HEK293 (cell line): ENCODE measurements around the gene ZNF606.

ENCODE experiments used
- AEBP2 ChIP-seq: fragments of 450-650 bp; formaldehyde crosslinking; IDR thresholded peaks from 2 replicates; pipeline ENCODE4 v1.5.1; 2016; ENCODE audit warnings: missing biosample characterization, missing genetic modification characterization, borderline replicate concordance
- KLF1 ChIP-seq: fragments of 450-650 bp; formaldehyde crosslinking; IDR thresholded peaks from 2 replicates; pipeline ENCODE4 v1.5.1; 2016; ENCODE audit warnings: missing biosample characterization, missing genetic modification characterization
- KLF8 ChIP-seq: fragments of 450-650 bp; formaldehyde crosslinking; IDR thresholded peaks from 2 replicates; pipeline ENCODE4 v1.5.1; 2016; ENCODE audit warnings: missing biosample characterization, missing genetic modification characterization
- KLF9 ChIP-seq: fragments of 450-650 bp; formaldehyde crosslinking; IDR thresholded peaks from 2 replicates; pipeline ENCODE4 v1.5.1; 2016; ENCODE audit warnings: missing biosample characterization, missing genetic modification characterization, low read depth
- MZF1 ChIP-seq: fragments of 450-650 bp; formaldehyde crosslinking; IDR thresholded peaks from 2 replicates; pipeline ENCODE4 v1.5.1; 2017; ENCODE audit warnings: missing biosample characterization, missing genetic modification characterization, borderline replicate concordance
- OVOL3 ChIP-seq: fragments of 450-650 bp; formaldehyde crosslinking; IDR thresholded peaks from 2 replicates; pipeline ENCODE4 v1.5.1; 2016; ENCODE audit warnings: missing biosample characterization, missing genetic modification characterization
- PATZ1 ChIP-seq: fragments of 450-650 bp; formaldehyde crosslinking; IDR thresholded peaks from 2 replicates; pipeline ENCODE4 v1.5.1; 2016; ENCODE audit warnings: missing biosample characterization, missing genetic modification characterization
- SCRT2 ChIP-seq: fragments of 450-650 bp; formaldehyde crosslinking; IDR thresholded peaks from 2 replicates; pipeline ENCODE4 v1.5.1; 2016; ENCODE audit warnings: missing biosample characterization, missing genetic modification characterization
- SP7 ChIP-seq: fragments of 450-650 bp; formaldehyde crosslinking; IDR thresholded peaks from 2 replicates; pipeline ENCODE4 v1.5.1; 2016; ENCODE audit warnings: missing biosample characterization, missing genetic modification characterization
- ZBTB17 ChIP-seq: fragments of 450-650 bp; formaldehyde crosslinking; IDR thresholded peaks from 2 replicates; pipeline ENCODE4 v1.5.1; 2016; ENCODE audit warnings: missing biosample characterization, missing genetic modification characterization
- ZEB2 ChIP-seq: fragments of 450-650 bp; formaldehyde crosslinking; IDR thresholded peaks from 2 replicates; pipeline ENCODE4 v1.5.1; 2016; ENCODE audit warnings: missing biosample characterization, missing genetic modification characterization
- ZNF133 ChIP-seq: fragments of 450-650 bp; formaldehyde crosslinking; IDR thresholded peaks from 2 replicates; pipeline ENCODE4 v1.5.1; 2016; ENCODE audit warnings: missing biosample characterization, missing genetic modification characterization
- ZNF146 ChIP-seq: fragments of 450-650 bp; formaldehyde crosslinking; IDR thresholded peaks from 2 replicates; pipeline ENCODE4 v1.5.1; 2016; ENCODE audit warnings: missing biosample characterization, missing genetic modification characterization
- ZNF155 ChIP-seq: fragments of 450-650 bp; formaldehyde crosslinking; IDR thresholded peaks from 2 replicates; pipeline ENCODE4 v1.5.1; 2016; ENCODE audit warnings: missing biosample characterization, missing genetic modification characterization
- ZNF214 ChIP-seq: fragments of 450-650 bp; formaldehyde crosslinking; IDR thresholded peaks from 2 replicates; pipeline ENCODE4 v1.5.1; 2017; ENCODE audit warnings: missing biosample characterization, mild to moderate bottlenecking, missing genetic modification characterization, borderline replicate concordance
- ZNF223 ChIP-seq: fragments of 450-650 bp; formaldehyde crosslinking; IDR thresholded peaks from 2 replicates; pipeline ENCODE4 v1.5.1; 2016; ENCODE audit warnings: missing biosample characterization, missing genetic modification characterization
- ZNF248 ChIP-seq: fragments of 450-650 bp; formaldehyde crosslinking; IDR thresholded peaks from 2 replicates; pipeline ENCODE4 v1.5.1; 2017; ENCODE audit warnings: missing biosample characterization, missing genetic modification characterization
- ZNF280D ChIP-seq: fragments of 450-650 bp; formaldehyde crosslinking; IDR thresholded peaks from 2 replicates; pipeline ENCODE4 v1.5.1; 2016; ENCODE audit warnings: missing biosample characterization, missing genetic modification characterization
- ZNF292 ChIP-seq: fragments of 450-650 bp; formaldehyde crosslinking; IDR thresholded peaks from 2 replicates; pipeline ENCODE4 v1.5.1; 2016; ENCODE audit warnings: low read depth, missing biosample characterization, missing genetic modification characterization, borderline replicate concordance
- ZNF324 ChIP-seq: fragments of 450-650 bp; formaldehyde crosslinking; IDR thresholded peaks from 2 replicates; pipeline ENCODE4 v1.5.1; 2016; ENCODE audit warnings: missing biosample characterization, missing genetic modification characterization
- ZNF366 ChIP-seq: fragments of 450-650 bp; formaldehyde crosslinking; conservative IDR thresholded peaks from 2 replicates; pipeline ENCODE4 v1.5.1; 2016; ENCODE audit warnings: missing biosample characterization, missing genetic modification characterization
- ZNF391 ChIP-seq: fragments of 450-650 bp; formaldehyde crosslinking; IDR thresholded peaks from 2 replicates; pipeline ENCODE4 v1.5.1; 2016; ENCODE audit warnings: low read depth, missing biosample characterization, missing genetic modification characterization, borderline replicate concordance
- ZNF404 ChIP-seq: fragments of 450-650 bp; formaldehyde crosslinking; IDR thresholded peaks from 2 replicates; pipeline ENCODE4 v1.5.1; 2017; ENCODE audit warnings: missing biosample characterization, missing genetic modification characterization
- ZNF530 ChIP-seq: fragments of 450-650 bp; formaldehyde crosslinking; IDR thresholded peaks from 2 replicates; pipeline ENCODE4 v1.5.1; 2016; ENCODE audit warnings: low read depth, missing biosample characterization, missing genetic modification characterization
- ZNF544 ChIP-seq: fragments of 450-650 bp; formaldehyde crosslinking; IDR thresholded peaks from 2 replicates; pipeline ENCODE4 v1.5.0; 2017; ENCODE audit warnings: missing biosample characterization, missing genetic modification characterization
- ZNF664 ChIP-seq: fragments of 450-650 bp; formaldehyde crosslinking; IDR thresholded peaks from 2 replicates; pipeline ENCODE4 v1.5.1; 2016; ENCODE audit warnings: missing biosample characterization, missing genetic modification characterization
- TF ChIP-seq, protein P1 (sequence below): fragments of 450-650 bp; formaldehyde crosslinking; IDR thresholded peaks from 2 replicates; pipeline ENCODE4 v1.5.1; 2016; ENCODE audit warnings: missing biosample characterization, missing genetic modification characterization, low read depth
- TF ChIP-seq, protein P2 (sequence below): fragments of 450-650 bp; formaldehyde crosslinking; IDR thresholded peaks from 2 replicates; pipeline ENCODE4 v1.5.1; 2016; ENCODE audit warnings: missing biosample characterization, missing genetic modification characterization
- TF ChIP-seq, protein P3 (sequence below): fragments of 450-650 bp; formaldehyde crosslinking; IDR thresholded peaks from 2 replicates; pipeline ENCODE4 v1.5.1; 2017; ENCODE audit warnings: missing biosample characterization, missing genetic modification characterization

The ZNF606 gene

GRCh38 chr19:58002384-58003173 is at the start of gene ZNF606 (continued):
- TF ChIP-seq PATZ1 (tag by site-specific recombination) (peak; percentile 72), ZNF133 (tag by site-specific recombination) (no peak), SCRT2 (tag by site-specific recombination) (peak; percentile 15; the same call in 1 of the 2 replicates), ZNF280D (peak; percentile 98), AEBP2 (tag by site-specific recombination) (no peak), ZEB2 (peak; percentile 66), ZNF214 (tag by site-specific recombination) (no peak), ZNF248 (tag by site-specific recombination) (no peak), ZBTB17 (tag by site-specific recombination) (peak; percentile 60; the same call in 1 of the 2 replicates), ZNF155 (tag by site-specific recombination) (no peak), ZNF530 (no peak), KLF9 (tag by site-specific recombination) (peak; percentile 70; the same call in 1 of the 2 replicates), ZNF292 (no peak), OVOL3 (tag by site-specific recombination) (0 out of 2 replicates have a peak, but pooled peaks have one; percentile 36), ZNF391 (tag by site-specific recombination) (no peak), ZNF544 (no peak), ZNF146 (tag by site-specific recombination) (no peak), ZNF324 (tag by site-specific recombination) (peak; percentile 77), MZF1 (tag by site-specific recombination) (no peak), SP7 (tag by site-specific recombination) (peak; percentile 52), ZNF223 (tag by site-specific recombination) (no peak), ZNF404 (no peak), ZNF664 (tag by site-specific recombination) (no peak), ZNF366 (tag by site-specific recombination) (no peak), KLF8 (tag by site-specific recombination) (peak; percentile 86), KLF1 (tag by site-specific recombination) (peak; percentile 58; the same call in 1 of the 2 replicates)
- TF ChIP-seq, protein P1, sequence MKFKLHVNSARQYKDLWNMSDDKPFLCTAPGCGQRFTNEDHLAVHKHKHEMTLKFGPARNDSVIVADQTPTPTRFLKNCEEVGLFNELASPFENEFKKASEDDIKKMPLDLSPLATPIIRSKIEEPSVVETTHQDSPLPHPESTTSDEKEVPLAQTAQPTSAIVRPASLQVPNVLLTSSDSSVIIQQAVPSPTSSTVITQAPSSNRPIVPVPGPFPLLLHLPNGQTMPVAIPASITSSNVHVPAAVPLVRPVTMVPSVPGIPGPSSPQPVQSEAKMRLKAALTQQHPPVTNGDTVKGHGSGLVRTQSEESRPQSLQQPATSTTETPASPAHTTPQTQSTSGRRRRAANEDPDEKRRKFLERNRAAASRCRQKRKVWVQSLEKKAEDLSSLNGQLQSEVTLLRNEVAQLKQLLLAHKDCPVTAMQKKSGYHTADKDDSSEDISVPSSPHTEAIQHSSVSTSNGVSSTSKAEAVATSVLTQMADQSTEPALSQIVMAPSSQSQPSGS (tag by site-specific recombination): no peak
- TF ChIP-seq, protein P2, sequence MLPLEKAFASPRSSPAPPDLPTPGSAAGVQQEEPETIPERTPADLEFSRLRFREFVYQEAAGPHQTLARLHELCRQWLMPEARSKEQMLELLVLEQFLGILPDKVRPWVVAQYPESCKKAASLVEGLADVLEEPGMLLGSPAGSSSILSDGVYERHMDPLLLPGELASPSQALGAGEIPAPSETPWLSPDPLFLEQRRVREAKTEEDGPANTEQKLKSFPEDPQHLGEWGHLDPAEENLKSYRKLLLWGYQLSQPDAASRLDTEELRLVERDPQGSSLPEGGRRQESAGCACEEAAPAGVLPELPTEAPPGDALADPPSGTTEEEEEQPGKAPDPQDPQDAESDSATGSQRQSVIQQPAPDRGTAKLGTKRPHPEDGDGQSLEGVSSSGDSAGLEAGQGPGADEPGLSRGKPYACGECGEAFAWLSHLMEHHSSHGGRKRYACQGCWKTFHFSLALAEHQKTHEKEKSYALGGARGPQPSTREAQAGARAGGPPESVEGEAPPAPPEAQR (tag by site-specific recombination): no peak
- TF ChIP-seq, protein P3, sequence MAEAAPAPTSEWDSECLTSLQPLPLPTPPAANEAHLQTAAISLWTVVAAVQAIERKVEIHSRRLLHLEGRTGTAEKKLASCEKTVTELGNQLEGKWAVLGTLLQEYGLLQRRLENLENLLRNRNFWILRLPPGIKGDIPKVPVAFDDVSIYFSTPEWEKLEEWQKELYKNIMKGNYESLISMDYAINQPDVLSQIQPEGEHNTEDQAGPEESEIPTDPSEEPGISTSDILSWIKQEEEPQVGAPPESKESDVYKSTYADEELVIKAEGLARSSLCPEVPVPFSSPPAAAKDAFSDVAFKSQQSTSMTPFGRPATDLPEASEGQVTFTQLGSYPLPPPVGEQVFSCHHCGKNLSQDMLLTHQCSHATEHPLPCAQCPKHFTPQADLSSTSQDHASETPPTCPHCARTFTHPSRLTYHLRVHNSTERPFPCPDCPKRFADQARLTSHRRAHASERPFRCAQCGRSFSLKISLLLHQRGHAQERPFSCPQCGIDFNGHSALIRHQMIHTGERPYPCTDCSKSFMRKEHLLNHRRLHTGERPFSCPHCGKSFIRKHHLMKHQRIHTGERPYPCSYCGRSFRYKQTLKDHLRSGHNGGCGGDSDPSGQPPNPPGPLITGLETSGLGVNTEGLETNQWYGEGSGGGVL (tag by site-specific recombination): no peak; the same call in none of the 2 replicates
